SJCRH30 (cell line): ENCODE data around the gene DYTN. TPM values are rescaled to one million over a fixed set of nuclear protein-coding genes. Genes with fewer than 3 reads are reported as not detected.
A peak's percentile ranks its signal among the peaks of the same experiment; 100 is the strongest.

Experiments
- DNase-seq, 2 experiments: peaks; one replicate each; pipeline ENCODE4 v3.0.0-alpha.2; 2015 to 2020
- H3K27ac ChIP-seq: fragments of 250-450 bp; sonication (Bioruptor Pico); 2 replicates; pipeline ENCODE4 v1.5.1; 2020; ENCODE audit warnings: mild to moderate bottlenecking, moderate library complexity
- H3K27me3 ChIP-seq: fragments of 250-450 bp; sonication (Bioruptor Pico); 2 replicates; pipeline ENCODE4 v1.5.1; 2020; ENCODE audit warnings: mild to moderate bottlenecking, moderate library complexity
- H3K36me3 ChIP-seq: fragments of 250-450 bp; sonication (Bioruptor Pico); 2 replicates; pipeline ENCODE4 v1.5.1; 2020; ENCODE audit warnings: mild to moderate bottlenecking, moderate library complexity
- H3K4me1 ChIP-seq: fragments of 250-450 bp; sonication (Bioruptor Pico); 2 replicates; pipeline ENCODE4 v1.5.1; 2020; ENCODE audit warnings: mild to moderate bottlenecking, moderate library complexity
- H3K4me3 ChIP-seq: fragments of 250-450 bp; sonication (Bioruptor Pico); 2 replicates; pipeline ENCODE4 v1.5.1; 2020; ENCODE audit warnings: mild to moderate bottlenecking, moderate library complexity
- H3K9me3 ChIP-seq: fragments of 250-450 bp; sonication (Bioruptor Pico); replicated peaks from 2 replicates; pipeline ENCODE4 v1.5.1; 2020; ENCODE audit warnings: mild to moderate bottlenecking, moderate library complexity
- total RNA-seq: library from RNA; depleted of rRNA; stranded (reverse); fragments of >200 nt; shearing (Covaris generic); gene quantifications from 2 replicates; pipeline ENCODE4 v1.2.3, GENCODE V29; 2014; rRNA removed

The DYTN gene, protein sequence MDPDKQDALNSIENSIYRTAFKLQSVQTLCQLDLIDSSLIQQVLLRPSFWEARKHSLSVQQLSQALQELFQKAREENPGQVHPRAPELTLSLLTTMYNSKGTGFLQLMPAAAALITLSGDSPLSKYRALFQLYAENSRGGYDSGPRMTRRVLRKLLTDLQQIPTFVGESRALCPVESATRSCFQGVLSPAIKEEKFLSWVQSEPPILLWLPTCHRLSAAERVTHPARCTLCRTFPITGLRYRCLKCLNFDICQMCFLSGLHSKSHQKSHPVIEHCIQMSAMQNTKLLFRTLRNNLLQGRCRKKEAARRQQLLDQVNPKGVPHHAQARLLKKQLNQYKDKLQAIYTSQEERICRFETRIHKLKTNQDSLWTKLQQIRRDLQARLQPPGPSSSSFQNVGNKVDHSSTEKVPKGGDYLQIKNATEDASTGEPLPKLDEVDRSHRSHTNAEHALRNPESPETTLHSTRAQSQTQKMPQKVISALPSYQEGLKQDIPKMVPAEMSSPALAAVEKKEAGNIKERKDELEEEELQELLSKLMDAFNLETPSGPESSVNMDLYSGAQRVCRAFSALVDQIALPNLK
- not detected in 2 replicates for total RNA-seq

DNA sequence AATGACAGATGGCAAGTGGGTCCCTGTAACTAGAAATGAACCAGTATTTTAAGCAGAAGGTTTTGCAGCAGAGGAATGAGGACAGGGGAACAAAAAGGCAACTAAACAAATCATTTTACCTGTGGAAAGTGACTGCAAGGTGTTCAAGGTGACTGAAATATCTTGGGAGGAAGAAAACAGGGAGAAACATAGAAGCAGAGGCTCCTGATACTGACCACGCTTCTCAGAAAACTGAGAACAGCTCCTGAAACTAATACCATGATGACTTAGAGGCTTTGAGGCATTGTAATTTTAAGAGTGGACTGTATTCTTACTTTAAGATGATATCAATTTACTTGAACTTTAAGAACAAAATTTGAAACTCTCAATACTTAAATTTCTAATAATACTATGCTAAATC, at the start of gene DYTN:
Gene DYTN, minus strand, starts transcription at position 101 of the 400 bp plus-strand sequence. CDS start 117 bp downstream, outside the sequence.
- Histone ChIP-seq H3K36me3 (no peaks in the 10 kb centered on the region), H3K9me3 (no peaks in the 10 kb centered on the region), H3K4me1 (no peaks in the 10 kb centered on the region), H3K27ac (no peak within 1 kb of the TSS), H3K27me3 (no peaks in the 10 kb centered on the region), H3K4me3 (no peak within 1 kb of the TSS)
- DNase-seq = no peak

- Histone ChIP-seq H3K36me3 (peaks cover 16% of the 10 kb centered on the region), H3K27me3 (no peaks in the 10 kb centered on the region), H3K27ac (peak overlapping the region; percentile 90), H3K4me3 (peak overlapping the region; percentile 98), H3K4me1 (peaks cover 5% of the 10 kb centered on the region; the same call in 1 of the 2 replicates), H3K9me3 (no peaks in the 10 kb centered on the region)
- DNase-seq = no peak
Observed at GRCh38 chr2:206766057-206766930, 48.1 kb upstream of the DYTN start.

DNA sequence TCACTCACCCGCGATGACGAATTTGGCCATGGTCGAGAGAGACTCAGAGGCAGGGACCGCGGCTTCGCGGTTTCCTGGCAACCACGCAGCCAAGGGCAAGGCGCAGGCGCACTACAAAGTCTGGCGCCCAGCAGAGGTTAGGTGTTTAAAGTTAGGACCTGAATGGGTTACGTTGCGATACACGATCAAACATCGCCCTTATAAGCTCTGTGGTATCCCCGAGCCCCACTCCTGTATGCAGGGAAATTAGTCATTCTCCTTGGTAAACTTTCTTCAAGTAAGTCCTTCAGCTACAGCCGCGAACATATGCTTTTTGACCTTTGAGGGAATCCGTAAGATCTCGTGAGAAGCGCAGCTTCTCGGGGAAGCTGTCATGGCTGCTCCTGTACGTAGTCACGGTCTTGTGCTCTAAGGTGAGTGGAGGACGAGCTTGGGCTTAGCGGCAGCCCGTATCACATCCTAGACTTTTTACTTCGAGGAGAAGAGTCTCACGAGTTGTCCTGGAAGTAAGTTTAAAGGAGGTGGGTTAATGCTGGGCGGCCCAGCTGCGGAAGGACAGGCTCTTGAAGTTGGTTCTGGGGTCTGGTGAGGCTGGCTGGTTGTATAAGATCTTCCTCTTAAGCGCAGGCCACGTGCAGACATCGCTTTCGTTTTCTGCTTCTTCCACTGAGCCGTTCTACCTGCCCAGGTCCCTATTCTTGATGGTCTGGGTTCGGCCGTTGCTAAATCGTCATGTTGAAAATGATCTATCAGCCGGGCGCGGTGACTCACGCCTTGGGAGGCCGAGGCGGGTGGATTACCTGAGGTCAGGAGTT, 47.3 kb upstream of the DYTN start, which contains the start of the genes FASTKD2 and MDH1B:
Gene FASTKD2, plus strand, starts transcription at position 365 of the 815 bp plus-strand sequence. CDS start 1,088 bp downstream, outside the sequence.
Gene MDH1B, minus strand, starts transcription at position 87 of the 815 bp plus-strand sequence. Its CDS starts 57 bp downstream, at position 30.
- Histone ChIP-seq H3K36me3 (peaks cover 16% of the 10 kb centered on the region), H3K9me3 (no peaks in the 10 kb centered on the region), H3K4me3 (peak within 1 kb of the TSS; percentile 98), H3K27ac (peak within 1 kb of the TSS; percentile 90), H3K4me1 (peaks cover 5% of the 10 kb centered on the region; the same call in 1 of the 2 replicates), H3K27me3 (no peaks in the 10 kb centered on the region)
- peak; percentile 81 to 89 for DNase-seq

DNA sequence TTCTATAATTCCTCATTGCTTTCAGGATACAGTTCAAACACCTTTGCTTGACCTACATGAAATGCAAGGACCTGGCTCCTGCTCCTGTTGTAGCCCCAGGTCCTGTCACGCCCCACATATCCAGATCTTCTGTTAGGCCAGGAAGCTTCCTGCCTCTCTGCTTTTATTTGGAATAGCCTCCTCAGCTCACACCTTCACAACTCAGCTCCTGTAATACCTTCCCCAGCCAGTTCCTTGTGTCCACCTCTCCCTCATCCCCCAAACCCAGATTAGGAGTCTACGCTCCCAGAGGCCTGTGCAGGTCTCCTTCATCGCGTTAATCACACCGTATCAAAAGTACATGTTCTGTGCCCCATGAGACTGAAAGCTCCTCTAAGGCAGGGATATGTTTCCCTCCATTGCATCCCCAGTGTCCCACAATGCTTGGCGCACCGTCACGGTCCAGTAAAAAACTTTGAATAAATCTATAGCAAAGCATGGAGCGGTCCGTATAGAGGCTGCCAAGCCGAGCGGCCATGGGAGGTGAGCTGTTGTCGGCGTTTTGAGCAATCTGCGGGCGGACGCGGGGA, 46.6 kb upstream of the DYTN start:
- Histone ChIP-seq H3K36me3 (peaks cover 14% of the 10 kb centered on the region), H3K4me1 (peaks cover 5% of the 10 kb centered on the region; the same call in 1 of the 2 replicates), H3K27me3 (no peaks in the 10 kb centered on the region), H3K27ac (peak overlapping the region; percentile 90), H3K4me3 (peak overlapping the region; percentile 98), H3K9me3 (no peaks in the 10 kb centered on the region)
- no peak for DNase-seq

DNA sequence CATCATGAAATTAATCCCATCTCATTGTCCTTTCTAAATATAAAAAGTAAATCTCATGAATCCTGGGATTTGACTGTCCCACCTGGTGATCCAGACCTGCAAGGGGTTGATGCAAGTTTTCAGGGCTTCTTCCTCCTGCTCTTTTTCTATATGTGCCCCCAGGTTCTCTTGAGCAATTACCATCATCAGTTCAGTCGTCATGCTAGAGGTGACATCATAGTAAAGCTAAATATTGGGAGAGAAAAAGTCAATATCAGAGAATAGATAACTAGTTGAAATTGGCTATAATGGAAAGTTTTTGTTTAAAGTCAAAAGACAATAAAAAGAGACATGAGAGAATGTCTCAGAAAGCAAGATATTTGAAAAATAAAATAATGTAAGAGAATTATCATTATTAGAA, 38.6 kb upstream of the DYTN start:
- H3K4me3 ChIP-seq = no peak overlapping the region
- no peak overlapping the region for H3K27ac ChIP-seq
- H3K27me3 ChIP-seq = no peaks in the 10 kb centered on the region; the same call in 1 of the 2 replicates
- H3K9me3 ChIP-seq = no peaks in the 10 kb centered on the region
- no peaks in the 10 kb centered on the region for H3K4me1 ChIP-seq
- no peaks in the 10 kb centered on the region for H3K36me3 ChIP-seq
- no peak for DNase-seq

GRCh38 chr2:206740800-206741199, 22.6 kb upstream of the DYTN start:
- H3K4me3 ChIP-seq = no peak overlapping the region
- H3K27ac ChIP-seq = no peak overlapping the region
- no peaks in the 10 kb centered on the region for H3K36me3 ChIP-seq
- no peaks in the 10 kb centered on the region for H3K9me3 ChIP-seq
- peaks cover 5% of the 10 kb centered on the region; the same call in 1 of the 2 replicates for H3K4me1 ChIP-seq
- DNase-seq = no peak
- no peaks in the 10 kb centered on the region for H3K27me3 ChIP-seq

GRCh38 chr2:206739271-206739670, 21.1 kb upstream of the DYTN start:
- no peaks in the 10 kb centered on the region for H3K36me3 ChIP-seq
- DNase-seq = peak; percentile 36 to 47
- peaks cover 5% of the 10 kb centered on the region; the same call in 1 of the 2 replicates for H3K4me1 ChIP-seq
- H3K27me3 ChIP-seq = no peaks in the 10 kb centered on the region
- no peak overlapping the region for H3K4me3 ChIP-seq
- no peak overlapping the region for H3K27ac ChIP-seq
- no peaks in the 10 kb centered on the region for H3K9me3 ChIP-seq

GRCh38 chr2:206736935-206737334, 18.7 kb upstream of the DYTN start:
- H3K9me3 ChIP-seq = no peaks in the 10 kb centered on the region
- peaks cover 5% of the 10 kb centered on the region; the same call in 1 of the 2 replicates for H3K4me1 ChIP-seq
- no peak overlapping the region for H3K4me3 ChIP-seq
- H3K36me3 ChIP-seq = no peaks in the 10 kb centered on the region
- no peak overlapping the region for H3K27ac ChIP-seq
- no peak for DNase-seq
- no peaks in the 10 kb centered on the region for H3K27me3 ChIP-seq

- Histone ChIP-seq H3K27me3 (no peaks in the 10 kb centered on the region), H3K9me3 (no peaks in the 10 kb centered on the region), H3K27ac (no peak overlapping the region), H3K36me3 (no peaks in the 10 kb centered on the region), H3K4me3 (no peak overlapping the region), H3K4me1 (no peaks in the 10 kb centered on the region)
- no peak for DNase-seq
Observed at GRCh38 chr2:206733341-206733740, 15.1 kb upstream of the DYTN start.

DNA sequence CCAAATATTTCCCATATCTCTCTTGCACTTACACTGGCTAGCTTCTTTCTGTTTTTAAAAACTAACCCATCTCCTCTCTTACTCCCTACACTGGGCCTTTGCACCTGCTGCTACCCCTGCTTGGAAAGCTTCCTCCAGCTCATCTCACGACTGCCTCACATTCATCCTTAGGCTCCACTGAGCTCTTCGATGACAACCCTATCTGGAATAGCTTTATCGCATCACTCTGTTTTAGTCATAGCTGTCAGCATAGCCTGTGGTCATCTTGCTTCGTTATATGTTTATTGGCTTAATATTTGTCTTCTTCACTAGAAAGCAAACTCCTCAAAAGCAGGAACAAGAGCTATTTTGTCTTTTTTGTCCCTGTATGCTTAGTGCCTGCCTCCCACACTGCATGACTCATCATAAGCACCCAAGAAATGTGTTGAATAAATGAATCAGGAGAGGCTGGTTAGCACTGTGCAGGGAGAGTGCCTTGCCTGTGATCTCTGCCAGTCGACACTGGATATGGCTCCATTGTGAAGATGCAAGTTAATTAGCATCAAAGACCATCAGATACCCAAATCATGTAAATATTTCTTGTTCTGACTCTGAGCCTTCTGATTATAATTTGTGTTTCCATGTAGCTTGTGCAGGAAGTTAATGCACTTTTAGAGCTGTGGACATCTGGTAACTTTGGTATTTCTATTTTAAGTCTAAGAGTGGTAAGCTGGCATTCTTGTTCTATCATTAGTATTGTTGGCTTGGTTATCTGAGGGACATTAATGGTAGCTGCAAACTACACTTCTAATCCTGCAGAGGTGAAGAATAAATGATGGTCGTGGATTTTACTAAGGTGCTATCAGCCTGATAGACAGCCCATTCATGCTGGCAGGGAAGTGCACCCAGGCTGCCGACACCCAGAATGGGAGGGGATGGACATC, 10.3 kb upstream of the DYTN start:
- no peaks in the 10 kb centered on the region for H3K4me1 ChIP-seq
- no peaks in the 10 kb centered on the region for H3K36me3 ChIP-seq
- H3K27ac ChIP-seq = no peak overlapping the region
- no peak for DNase-seq
- no peaks in the 10 kb centered on the region for H3K27me3 ChIP-seq
- no peak overlapping the region for H3K4me3 ChIP-seq
- no peaks in the 10 kb centered on the region for H3K9me3 ChIP-seq

DNA sequence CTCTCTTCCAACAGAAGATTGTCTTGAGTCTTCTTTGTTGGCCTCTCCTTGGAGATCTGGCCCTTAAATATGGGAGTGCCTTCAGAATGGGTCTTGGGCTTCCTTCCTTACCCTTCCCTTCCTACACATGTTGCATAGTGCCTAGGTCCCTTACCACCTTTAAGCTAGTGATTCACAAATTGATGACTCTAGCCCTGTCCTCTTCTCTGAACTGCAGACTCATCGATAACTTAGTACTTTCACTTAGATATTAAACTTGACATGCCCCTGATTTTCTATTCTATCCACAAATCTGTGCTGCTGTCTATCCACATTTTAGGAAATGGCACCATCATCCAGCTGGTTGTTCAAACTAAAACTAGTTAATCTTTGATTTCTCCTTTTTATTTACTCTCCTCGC, 9.1 kb upstream of the DYTN start:
- Histone ChIP-seq H3K27me3 (no peaks in the 10 kb centered on the region), H3K4me3 (no peak overlapping the region), H3K9me3 (no peaks in the 10 kb centered on the region), H3K4me1 (no peaks in the 10 kb centered on the region), H3K36me3 (no peaks in the 10 kb centered on the region), H3K27ac (no peak overlapping the region)
- no peak for DNase-seq

GRCh38 chr2:206723288-206723687, 5.1 kb upstream of the DYTN start:
- no peak overlapping the region for H3K4me3 ChIP-seq
- no peaks in the 10 kb centered on the region for H3K4me1 ChIP-seq
- no peaks in the 10 kb centered on the region for H3K9me3 ChIP-seq
- H3K27ac ChIP-seq = no peak overlapping the region
- no peaks in the 10 kb centered on the region for H3K27me3 ChIP-seq
- no peak for DNase-seq
- H3K36me3 ChIP-seq = no peaks in the 10 kb centered on the region
